Activated effector memory CD4-positive, alpha-beta T cell treated with Interleukin-2 at 50 U/mL for 16 hours (primary cell): Measurements from ENCODE around the gene PREX1.
A peak's percentile ranks its signal among the peaks of the same experiment; 100 is the strongest.
"Not testable (repeated sequence)": the region's sequence is repeated elsewhere in the genome, so short reads cannot be mapped to it uniquely, and the experiment has no call there.

Experiments
- DNase-seq: peaks from one replicate; pipeline ENCODE4 v3.0.0-alpha.2; 2020

The PREX1 gene

GRCh38 chr20:48823960-48824498 is 3.8 kb downstream of the PREX1 start:
- DNase-seq, result peak; percentile 32

GRCh38 chr20:48823476-48823875 is 4.3 kb downstream of the PREX1 start:
- no peak for DNase-seq

GRCh38 chr20:48822879-48823385 is 4.9 kb downstream of the PREX1 start:
- DNase-seq, result no peak

- no peak for DNase-seq
Measured at GRCh38 chr20:48822178-48822577, 5.6 kb downstream of the PREX1 start.

- DNase-seq, result no peak
Measured at GRCh38 chr20:48821261-48821920, 6.4 kb downstream of the PREX1 start.

GRCh38 chr20:48820649-48820973 is 7.2 kb downstream of the PREX1 start:
- DNase-seq, result no peak

- no peak for DNase-seq
Measured at GRCh38 chr20:48819821-48820648, 7.8 kb downstream of the PREX1 start.

GRCh38 chr20:48819089-48819488 is 8.7 kb downstream of the PREX1 start:
- DNase-seq, result no peak

- peak; percentile 32 for DNase-seq
Measured at GRCh38 chr20:48818481-48818987, 9.3 kb downstream of the PREX1 start.

GRCh38 chr20:48818031-48818370 is 9.8 kb downstream of the PREX1 start:
- DNase-seq, result no peak

- no peak for DNase-seq
Measured at GRCh38 chr20:48817367-48818030, 10.3 kb downstream of the PREX1 start.

- DNase-seq, result no peak
Measured at GRCh38 chr20:48816282-48817205, 11.3 kb downstream of the PREX1 start.

GRCh38 chr20:48815537-48815936 is 12.3 kb downstream of the PREX1 start:
- no peak for DNase-seq

- DNase-seq, result no peak
Measured at GRCh38 chr20:48814633-48815032, 13.2 kb downstream of the PREX1 start.

- DNase-seq, result no peak
Measured at GRCh38 chr20:48813930-48814546, 13.8 kb downstream of the PREX1 start.

GRCh38 chr20:48813446-48813747 is 14.4 kb downstream of the PREX1 start:
- no peak for DNase-seq

GRCh38 chr20:48812600-48813445 is 15.0 kb downstream of the PREX1 start:
- DNase-seq, result no peak

GRCh38 chr20:48812114-48812513 is 15.7 kb downstream of the PREX1 start:
- not testable (repeated sequence) for DNase-seq

- no peak for DNase-seq
Measured at GRCh38 chr20:48809673-48810072, 18.1 kb downstream of the PREX1 start.

GRCh38 chr20:48808382-48809034 is 19.3 kb downstream of the PREX1 start:
- no peak for DNase-seq
